Glomerular endothelial cell (primary cell): ENCODE measurements around the gene RAPH1. TPM values are rescaled to one million over a fixed set of nuclear protein-coding genes. Genes with fewer than 3 reads are reported as not detected.

ENCODE experiments used
- DNase-seq: peaks from one replicate; pipeline ENCODE4 v3.0.0-alpha.2; 2011; ENCODE audit warnings: low read depth, low spot score; ENCODE audit errors: extremely low read depth
- total RNA-seq: library from RNA; depleted of rRNA; stranded (reverse); fragments of >200 nt; gene quantifications from 2 replicates; pipeline ENCODE4 v1.2.3, GENCODE V29; 2015

The RAPH1 gene
- total RNA-seq, 1 donor from 2014 or later: 62.1 TPM

- DNase-seq: no peak
Observed at GRCh38 chr2:203489531-203489930, 45.6 kb downstream of the RAPH1 start.

DNA sequence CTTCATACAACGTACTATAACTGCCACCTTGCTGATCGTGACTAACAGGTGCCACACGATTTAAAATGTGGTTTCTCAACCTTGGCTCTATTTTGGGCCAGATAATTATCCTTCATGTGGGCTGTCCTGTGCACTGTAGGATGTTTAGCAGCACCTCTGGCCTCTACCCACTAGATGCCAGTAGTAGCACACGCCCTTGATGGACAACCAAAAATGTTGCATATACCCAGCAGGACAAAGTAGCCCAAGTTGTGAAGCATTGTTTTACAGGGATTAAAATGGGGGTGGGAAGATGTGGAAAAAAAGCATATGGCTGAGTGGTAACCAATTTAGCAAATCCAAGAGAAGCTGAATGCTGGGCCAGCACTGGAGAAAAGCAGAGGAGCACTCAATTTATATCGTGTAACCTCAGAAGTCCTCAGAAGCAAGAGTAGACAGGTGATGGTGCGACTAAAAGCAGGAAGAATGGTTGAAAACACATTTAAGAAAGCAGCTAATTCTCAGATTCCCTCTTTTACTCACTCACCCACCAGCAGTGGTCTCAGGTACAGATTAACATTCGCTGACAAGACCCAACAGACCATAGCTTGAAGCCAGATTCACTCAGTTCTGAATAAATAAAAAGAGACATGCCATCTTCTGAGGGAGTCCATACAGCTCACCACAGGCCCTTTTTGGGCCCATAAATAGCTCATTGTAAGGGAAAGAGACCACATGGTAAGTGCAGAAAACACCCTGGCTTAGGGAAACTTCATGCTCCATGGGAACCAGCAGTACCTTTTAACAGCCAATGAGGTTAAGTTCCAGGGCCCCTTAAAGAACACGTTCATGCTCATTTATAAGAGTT, 50.6 kb downstream of the RAPH1 start:
- DNase-seq: no peak

- no peak for DNase-seq
Observed at GRCh38 chr2:203480623-203481022, 54.5 kb downstream of the RAPH1 start.

GRCh38 chr2:203476881-203477280, 58.2 kb downstream of the RAPH1 start:
- no peak for DNase-seq

DNA sequence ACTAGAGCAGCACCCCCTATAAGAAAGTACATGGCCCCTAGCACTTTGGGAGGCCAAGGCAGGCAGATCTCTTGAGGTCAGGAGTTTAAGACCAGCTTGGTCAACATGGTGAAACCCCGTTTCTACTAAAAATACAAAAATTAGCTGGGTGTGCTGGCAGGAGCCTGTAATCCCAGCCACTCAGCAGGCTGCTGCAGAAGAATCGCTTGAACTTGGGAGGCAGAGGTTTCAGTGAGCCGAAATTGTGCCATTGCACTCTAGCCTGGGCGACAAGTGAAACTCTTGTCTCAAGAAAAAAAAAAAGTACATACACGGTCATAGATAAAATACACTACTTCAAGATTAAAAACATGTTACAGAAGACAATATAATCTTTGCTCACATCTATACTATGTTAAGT, 63.8 kb downstream of the RAPH1 start:
- DNase-seq: no peak

DNA sequence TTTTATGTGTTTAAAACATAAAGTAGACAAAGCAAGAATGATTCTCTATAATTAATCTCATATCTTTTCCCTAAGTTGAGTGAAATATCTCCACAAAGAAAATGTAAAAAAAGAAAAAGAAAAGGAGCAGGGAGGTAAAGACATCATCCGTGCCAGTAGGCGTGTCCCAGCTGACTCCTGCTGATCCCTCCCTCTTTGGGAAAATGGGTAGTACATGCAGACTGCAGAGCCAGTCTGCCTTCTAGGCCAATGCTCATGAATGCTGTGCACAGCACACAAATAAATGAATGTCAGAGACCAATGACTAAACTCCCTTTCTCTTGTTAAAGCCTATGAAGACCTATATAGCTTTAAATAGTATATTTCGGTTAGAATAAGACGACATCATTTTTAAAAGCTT, 64.7 kb downstream of the RAPH1 start:
- DNase-seq: no peak

GRCh38 chr2:203469546-203469945, 65.6 kb downstream of the RAPH1 start:
- DNase-seq: no peak

DNA sequence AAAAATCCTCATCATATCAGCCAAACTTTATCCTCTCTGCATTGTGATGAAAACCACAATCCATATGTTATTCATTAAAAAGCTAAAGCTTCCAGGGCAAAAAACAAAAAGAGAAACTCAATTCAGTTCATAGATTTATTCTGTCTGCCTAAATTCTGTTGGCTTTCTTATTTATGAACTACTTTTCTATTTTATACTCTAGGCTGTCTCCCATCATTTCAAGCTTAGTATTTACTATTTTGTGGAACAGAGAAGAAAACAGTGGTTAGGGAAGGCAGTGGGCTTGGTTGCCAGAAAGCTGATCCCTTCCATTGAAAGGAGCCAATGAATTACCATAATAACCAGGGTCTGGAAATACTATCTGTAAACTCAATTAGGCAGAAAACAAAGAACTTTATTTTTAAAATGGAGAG, 71.8 kb downstream of the RAPH1 start:
- DNase-seq: no peak

DNA sequence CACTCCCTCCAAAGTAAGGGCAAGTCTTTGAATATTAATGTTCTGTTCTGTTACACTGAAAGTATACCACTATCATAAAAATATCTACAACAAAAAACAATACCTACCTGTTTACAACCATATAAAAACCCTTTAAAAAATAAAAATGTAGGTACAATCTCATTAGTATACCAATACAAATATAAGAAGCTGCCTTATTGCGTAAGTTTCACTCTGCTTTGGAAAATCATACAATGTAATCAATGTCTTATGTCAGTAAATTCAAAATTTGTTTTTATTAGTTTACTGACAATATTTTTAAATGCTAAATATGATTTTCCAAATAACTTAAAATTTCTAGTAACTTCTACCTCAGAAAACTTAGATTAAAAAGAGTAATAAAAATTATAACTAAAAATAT, 72.8 kb downstream of the RAPH1 start:
- DNase-seq: no peak

DNA sequence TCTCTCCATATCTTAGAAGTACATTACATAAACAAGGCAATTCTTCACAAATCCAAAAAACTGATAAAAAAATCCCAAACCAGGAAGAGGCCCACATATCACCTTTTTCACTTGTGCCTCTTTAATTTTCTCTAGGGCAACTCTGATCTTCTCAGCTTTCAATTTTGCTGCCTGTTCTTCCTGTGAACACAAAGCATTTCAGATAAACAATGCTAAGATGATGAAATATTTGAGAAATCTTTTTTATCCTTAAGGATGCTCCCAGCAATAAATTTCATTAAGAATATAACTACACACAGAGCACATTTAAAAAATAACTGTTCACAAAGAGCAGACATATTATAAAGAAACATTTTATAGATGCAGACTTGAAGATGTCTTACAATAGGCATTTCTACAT, 73.4 kb downstream of the RAPH1 start:
- DNase-seq: no peak

GRCh38 chr2:203455209-203455608, 79.9 kb downstream of the RAPH1 start:
- DNase-seq: no peak

GRCh38 chr2:203453858-203454451, 81.1 kb downstream of the RAPH1 start:
- DNase-seq: peak; percentile 36

GRCh38 chr2:203451689-203452088, 83.4 kb downstream of the RAPH1 start:
- DNase-seq: no peak

GRCh38 chr2:203451011-203451410, 84.1 kb downstream of the RAPH1 start:
- no peak for DNase-seq

DNA sequence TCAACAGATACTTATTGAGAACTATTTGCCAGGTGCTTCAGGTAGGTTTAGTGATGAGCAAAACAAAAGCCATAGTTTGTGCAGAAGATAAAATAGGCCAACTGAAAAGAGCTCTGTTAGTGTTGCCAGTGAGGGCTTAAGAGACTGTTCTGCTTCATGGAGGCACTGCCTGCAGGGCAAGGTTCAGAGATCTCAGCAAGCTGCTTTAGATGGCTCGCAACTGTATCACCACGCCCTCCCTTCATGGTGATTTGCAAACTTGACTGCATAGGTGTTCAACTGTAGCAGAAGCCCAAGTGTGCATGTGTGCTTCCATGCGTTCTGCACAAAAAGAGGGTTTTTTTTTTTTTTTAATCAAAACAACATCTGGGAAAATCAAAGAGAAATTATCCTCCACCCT, 84.5 kb downstream of the RAPH1 start:
- DNase-seq: no peak

- no peak for DNase-seq
Observed at GRCh38 chr2:203446780-203447179, 88.3 kb downstream of the RAPH1 start.

DNA sequence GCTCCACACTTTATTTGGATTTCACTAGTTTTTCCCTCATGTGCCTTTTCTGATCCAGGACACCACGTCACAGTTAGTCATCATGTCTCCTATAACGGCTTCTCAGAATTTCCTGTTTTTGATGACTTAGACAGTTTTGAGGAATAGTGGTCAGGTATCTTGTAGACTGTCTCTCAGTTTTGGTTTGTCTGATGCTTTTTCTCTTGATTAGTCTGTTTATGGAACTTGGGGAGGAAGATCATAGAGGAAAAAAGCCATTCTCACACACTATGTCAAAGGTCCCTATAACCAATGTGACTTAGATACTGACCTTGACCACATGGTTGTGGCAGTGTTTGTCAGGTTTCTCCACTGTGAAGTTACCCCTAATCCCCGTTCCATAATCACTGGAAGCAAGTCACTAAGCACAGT, 89.0 kb downstream of the RAPH1 start:
- DNase-seq: peak; percentile 80

DNA sequence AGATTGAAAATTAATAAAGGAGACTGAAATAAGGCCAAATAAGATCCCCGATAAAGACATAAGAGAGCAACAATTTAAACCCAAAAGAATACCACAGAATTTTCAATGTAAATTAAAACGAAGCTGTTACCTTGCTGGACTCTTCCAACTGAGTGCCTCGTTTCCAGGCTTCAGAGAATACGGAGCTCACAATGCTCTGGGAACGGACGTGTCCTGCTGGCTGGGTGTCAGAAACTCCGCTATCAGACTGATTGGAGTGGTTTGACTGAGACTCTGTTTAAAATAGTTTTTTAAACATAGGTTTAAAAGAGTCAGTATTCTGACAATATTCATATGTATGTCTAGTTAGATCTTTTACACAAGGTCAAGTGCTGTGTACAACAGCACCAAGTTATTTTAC, 90.4 kb downstream of the RAPH1 start:
- DNase-seq: no peak

DNA sequence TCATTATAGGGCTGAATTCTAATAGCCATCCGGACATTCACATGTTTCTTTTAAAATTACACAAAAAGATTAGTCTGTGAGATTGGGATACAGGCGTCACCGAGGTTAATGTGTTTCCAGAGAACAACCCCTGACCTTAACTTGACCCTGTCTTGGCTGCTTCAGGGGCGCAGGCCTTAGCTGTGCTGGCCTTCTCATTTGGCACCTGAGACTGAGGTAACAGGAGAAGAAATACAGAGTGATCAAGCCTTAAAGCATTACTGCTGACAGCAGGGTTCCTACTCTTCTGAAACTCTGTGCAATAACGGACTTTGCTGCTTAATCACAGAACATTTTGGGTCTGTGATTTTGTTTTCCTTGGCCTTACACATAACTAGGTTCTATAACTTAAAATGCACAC, 92.6 kb downstream of the RAPH1 start:
- DNase-seq: no peak

DNA sequence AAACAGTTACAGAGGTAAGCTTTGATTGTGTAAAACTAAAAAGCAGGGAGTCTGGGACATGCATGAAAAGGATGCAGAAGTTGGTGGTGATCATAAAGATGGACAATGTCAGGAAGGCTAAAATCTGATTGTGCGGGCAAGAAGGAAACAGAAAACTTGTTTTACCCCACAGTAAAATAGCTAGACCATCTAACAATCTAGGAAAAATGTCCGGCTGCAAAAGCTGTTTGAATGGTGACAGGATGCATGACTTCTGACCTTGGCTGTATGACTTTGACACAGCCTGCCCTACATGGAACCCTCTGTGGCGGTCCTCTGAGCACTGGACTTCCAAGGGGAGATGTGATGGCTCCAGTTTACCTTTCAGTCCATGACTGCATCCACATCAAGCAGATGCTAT, 93.6 kb downstream of the RAPH1 start:
- no peak for DNase-seq

DNA sequence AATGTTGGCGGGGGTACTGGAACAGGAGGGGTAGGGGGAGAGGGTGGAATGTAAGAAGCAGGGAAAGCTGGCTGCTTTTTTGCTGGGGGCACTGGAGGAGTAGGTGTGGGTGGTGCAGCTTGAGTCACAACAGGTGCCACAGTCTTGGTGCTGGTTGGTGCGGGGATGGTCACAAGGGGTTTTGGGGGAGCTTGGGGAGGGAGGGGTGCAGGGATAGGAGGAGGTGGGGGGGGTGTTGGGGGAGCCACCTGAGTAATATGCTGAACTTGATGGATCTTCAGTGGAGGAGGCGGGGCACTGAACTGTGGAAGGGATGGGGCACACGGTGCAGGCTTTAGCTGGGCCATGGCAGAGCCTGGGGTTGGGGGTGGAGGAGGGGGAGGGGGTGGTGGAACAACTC, 94.4 kb downstream of the RAPH1 start:
- no peak for DNase-seq

- no peak for DNase-seq
Observed at GRCh38 chr2:203438528-203438927, 96.6 kb downstream of the RAPH1 start.
